Endothelial cell of umbilical vein (primary cell): Measurements from ENCODE around the gene MED15. TPM values are rescaled to one million over a fixed set of nuclear protein-coding genes. Genes with fewer than 3 reads are reported as not detected.

Experiments
- BruUV-seq: library from RNA; stranded (reverse); fragments of 400-500 nt; replicated peaks from 2 replicates; lab custom pipeline; 2021; lab: Mats Ljungman, UMichigan
- CTCF ChIA-PET: fragments of 300-600, 350-600 bp; sonication (Branson Sonifier 250); formaldehyde crosslinking; loops from one replicate; lab custom pipeline; 2021; ENCODE audit warnings: antibody characterized with exemption, inconsistent platforms; lab: Charles Lee
- POLR2A ChIA-PET: fragments of 300-600, 350-600 bp; sonication (Branson Sonifier 250); formaldehyde crosslinking; loops from one replicate; lab custom pipeline; 2021; ENCODE audit warnings: antibody characterized with exemption, inconsistent platforms; lab: Charles Lee
- DNase-seq: peaks from one replicate; pipeline ENCODE4 v3.0.0-alpha.2; 2011; ENCODE audit warnings: low read depth, low spot score
- FAIRE-seq: peaks from 2 replicates; lab custom pipeline; 2011; peaks lifted over from hg19 to GRCh38; lab: Jason Lieb, UNC
- H2AFZ ChIP-seq: 2 replicates; pipeline ENCODE4 v1.6.0; 2012; ENCODE audit warnings: low read depth, low read length, control low read depth, inconsistent platforms
- H3K27ac ChIP-seq: 2 replicates; pipeline ENCODE4 v1.5.1; 2011; ENCODE audit warnings: low read depth, mild to moderate bottlenecking, control low read depth, low read length, moderate library complexity; ENCODE audit not compliant: insufficient read depth
- H3K27me3 ChIP-seq, 2 experiments: 2 replicates each; pipeline versions ENCODE4 v1.6.0 to v1.6.1; 2011; ENCODE audit warnings: low read length in 2 of 2, mixed read lengths in 1 of 2; ENCODE audit not compliant: control insufficient read depth in 2 of 2, insufficient read depth in 2 of 2
- H3K36me3 ChIP-seq, 2 experiments: 2 replicates in 1 of 2; 3 replicates in 1 of 2; pipeline ENCODE4 v1.5.1; 2011; ENCODE audit warnings: low read length in 2 of 2, mild to moderate bottlenecking in 1 of 2, moderate library complexity in 1 of 2; ENCODE audit not compliant: control insufficient read depth in 2 of 2, insufficient read depth in 2 of 2; ENCODE audit errors: extremely low read depth in 1 of 2
- H3K4me1 ChIP-seq: 3 replicates; pipeline ENCODE4 v1.5.1; 2011; ENCODE audit warnings: mild to moderate bottlenecking, low read length; ENCODE audit not compliant: control insufficient read depth, insufficient read depth; ENCODE audit errors: extremely low read depth
- H3K4me2 ChIP-seq: 2 replicates; pipeline ENCODE4 v1.6.1; 2011; ENCODE audit warnings: low read length, control low read depth, mixed read lengths; ENCODE audit not compliant: insufficient read depth
- H3K4me3 ChIP-seq, 3 experiments: fragments of 200-600 bp in 1 of 3; sonication (generic), shearing (Covaris generic) in 1 of 3; replicated peaks in 1 of 3; 2 replicates each; pipeline ENCODE4 v1.5.1; 2011 to 2016; ENCODE audit warnings: control low read depth in 3 of 3, low read length in 3 of 3, mild to moderate bottlenecking in 2 of 3, inconsistent platforms in 1 of 3, low read depth in 1 of 3, moderate library complexity in 1 of 3; ENCODE audit not compliant: insufficient read depth in 1 of 3
- H3K79me2 ChIP-seq: 2 replicates; pipeline ENCODE4 v1.6.0; 2012; ENCODE audit warnings: low read length, inconsistent platforms; ENCODE audit not compliant: control insufficient read depth, insufficient read depth
- H3K9ac ChIP-seq: replicated peaks from 2 replicates; pipeline ENCODE3; 2011; ENCODE audit warnings: low read length, control low read depth; ENCODE audit not compliant: insufficient read depth; ENCODE audit errors: extremely low read depth
- H3K9me1 ChIP-seq: replicated peaks from 3 replicates; pipeline ENCODE4 v1.6.0; 2011; ENCODE audit warnings: mild to moderate bottlenecking, low read length; ENCODE audit not compliant: control insufficient read depth, insufficient read depth; ENCODE audit errors: extremely low read depth
- H3K9me3 ChIP-seq: replicated peaks from 2 replicates; pipeline ENCODE4 v1.5.1; 2012; ENCODE audit warnings: low read length, inconsistent platforms; ENCODE audit not compliant: control insufficient read depth, insufficient read depth
- H4K20me1 ChIP-seq: replicated peaks from 2 replicates; pipeline ENCODE3; 2011; ENCODE audit warnings: mild to moderate bottlenecking, low read length; ENCODE audit not compliant: control insufficient read depth, insufficient read depth; ENCODE audit errors: extremely low read depth
- EZH2 ChIP-seq: IDR thresholded peaks from 2 replicates; pipeline ENCODE4 v1.6.1; 2012; ENCODE audit warnings: borderline replicate concordance, low read depth, mild to moderate bottlenecking, moderate library complexity, low read length, inconsistent platforms; ENCODE audit not compliant: severe bottlenecking
- FOS ChIP-seq: IDR thresholded peaks from 2 replicates; pipeline ENCODE4 v1.6.1; 2011; ENCODE audit warnings: mild to moderate bottlenecking, low read length, moderate library complexity, borderline replicate concordance; ENCODE audit not compliant: insufficient read depth
- GATA2 ChIP-seq: IDR thresholded peaks from 2 replicates; pipeline ENCODE4 v1.7.0; 2011; ENCODE audit warnings: low read depth, mild to moderate bottlenecking, moderate library complexity, mixed read lengths, low read length; ENCODE audit not compliant: insufficient read length, insufficient read depth
- JUN ChIP-seq: IDR thresholded peaks from 2 replicates; pipeline ENCODE4 v1.6.1; 2011; ENCODE audit warnings: borderline replicate concordance, low read depth; ENCODE audit not compliant: insufficient read length, insufficient read depth
- MAX ChIP-seq: IDR thresholded peaks from 2 replicates; pipeline ENCODE4 v1.6.1; 2011; ENCODE audit not compliant: insufficient read depth, insufficient read length
- MYC ChIP-seq: IDR thresholded peaks from one replicate; pipeline ENCODE4 v1.6.1; 2011; ENCODE audit warnings: mild to moderate bottlenecking, low read depth, low read length
- POLR2A ChIP-seq: IDR thresholded peaks from 2 replicates; pipeline ENCODE4 v1.6.1; 2012; ENCODE audit warnings: low read depth, mild to moderate bottlenecking, control low read depth, low read length
- POLR2AphosphoS5 ChIP-seq: IDR thresholded peaks from 2 replicates; pipeline ENCODE4 v1.6.1; 2012; ENCODE audit warnings: low read depth, mild to moderate bottlenecking, control low read depth, low read length, moderate library complexity; ENCODE audit not compliant: insufficient read depth
- dilution Hi-C: fragments of 300-500 bp; cut with MboI; formaldehyde crosslinking; loops from one replicate; pipeline ENCODE4 v1.15.0; 2019; ENCODE audit warnings: low sequenced_read_pairs; ENCODE audit not compliant: extremely low pct_ligation_motif_present
- intact Hi-C: fragments of 100-400 bp; cut with micrococcal nuclease; formaldehyde crosslinking; loops from one replicate; pipeline ENCODE4 v1.10.0; 2022
- polyA plus RNA-seq, 4 experiments: library from polyadenylated mRNA; depleted of rRNA in 3 of 4; stranded (reverse) in 3 of 4; unstranded in 1 of 4; fragments of >200 nt; gene quantifications; 2 replicates each; pipeline versions ENCODE4 v1.2.1 to v1.2.3, GENCODE V29; 2011 to 2012; ENCODE audit warnings: missing spikeins in 1 of 4
- total RNA-seq: library from RNA; stranded (reverse); gene quantifications from 2 replicates; pipeline ENCODE4 v1.2.3, GENCODE V29; 2021
- TF ChIP-seq, protein P1 (sequence below), 2 donors: IDR thresholded peaks; 1 replicate in 1 of 2; 2 replicates in 1 of 2; pipeline ENCODE4 v1.5.1; 2011; ENCODE audit warnings: low read length in 2 of 2, mild to moderate bottlenecking in 2 of 2, moderate library complexity in 2 of 2, control low read depth in 1 of 2, inconsistent platforms in 1 of 2, low read depth in 1 of 2; ENCODE audit not compliant: insufficient read depth in 1 of 2; ENCODE audit errors: extremely low read depth in 1 of 2

MED15 gene
- total and polyA plus RNA-seq, 2 donors (not counting 3 experiments of a cell fraction or from before 2014, with no cell fraction given), result 68.1 to 138 TPM

GRCh38 chr22:20520093-20520511, 12.7 kb downstream of the MED15 start:
- intact Hi-C loops, result no loop called here
- H3K4me2 ChIP-seq, result no peak overlapping the region
- no peak overlapping the region for H3K9ac ChIP-seq
- H3K4me3 ChIP-seq, result no peak overlapping the region
- no peak for TF ChIP-seq MAX
- TF ChIP-seq JUN, result no peak
- peak; percentile 84 for TF ChIP-seq FOS
- no peak for TF ChIP-seq MYC
- no peak for TF ChIP-seq POLR2AphosphoS5
- TF ChIP-seq EZH2, result no peak
- no peak for TF ChIP-seq GATA2
- TF ChIP-seq, protein P1, sequence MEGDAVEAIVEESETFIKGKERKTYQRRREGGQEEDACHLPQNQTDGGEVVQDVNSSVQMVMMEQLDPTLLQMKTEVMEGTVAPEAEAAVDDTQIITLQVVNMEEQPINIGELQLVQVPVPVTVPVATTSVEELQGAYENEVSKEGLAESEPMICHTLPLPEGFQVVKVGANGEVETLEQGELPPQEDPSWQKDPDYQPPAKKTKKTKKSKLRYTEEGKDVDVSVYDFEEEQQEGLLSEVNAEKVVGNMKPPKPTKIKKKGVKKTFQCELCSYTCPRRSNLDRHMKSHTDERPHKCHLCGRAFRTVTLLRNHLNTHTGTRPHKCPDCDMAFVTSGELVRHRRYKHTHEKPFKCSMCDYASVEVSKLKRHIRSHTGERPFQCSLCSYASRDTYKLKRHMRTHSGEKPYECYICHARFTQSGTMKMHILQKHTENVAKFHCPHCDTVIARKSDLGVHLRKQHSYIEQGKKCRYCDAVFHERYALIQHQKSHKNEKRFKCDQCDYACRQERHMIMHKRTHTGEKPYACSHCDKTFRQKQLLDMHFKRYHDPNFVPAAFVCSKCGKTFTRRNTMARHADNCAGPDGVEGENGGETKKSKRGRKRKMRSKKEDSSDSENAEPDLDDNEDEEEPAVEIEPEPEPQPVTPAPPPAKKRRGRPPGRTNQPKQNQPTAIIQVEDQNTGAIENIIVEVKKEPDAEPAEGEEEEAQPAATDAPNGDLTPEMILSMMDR (IDR thresholded peaks at IDR 0.05; ENCODE audit: extremely low read depth in 1 of 2, insufficient read depth in 1 of 2, low read depth in 1 of 2, low read length in 2 of 2), result no peak
- TF ChIP-seq POLR2A, result no peak
- peaks cover 3 to 4% of the 10 kb centered on the region in 2 experiments for H3K36me3 ChIP-seq
- peaks cover 93% of the 10 kb centered on the region for H3K79me2 ChIP-seq
- H2AFZ ChIP-seq, result no peak overlapping the region
- BruUV-seq, result no TSS peak
- peaks cover 3% of the 10 kb centered on the region for H4K20me1 ChIP-seq
- ChIA-PET POLR2A (interaction anchor here (1.2 kb wide), 1 partner anchor 12 kb away, joined by 4 read pairs; the partner anchor contains the start of gene MED15), CTCF (interaction anchor here (0.6 to 1.5 kb wide), 7 partner anchors 8 to 102 kb away, joined by 3 to 5 read pairs (median 3); partner anchors contain the start of gene MED15)
- dilution Hi-C loops, result no loop called here
- FAIRE-seq (peak; percentile 79), DNase-seq (peak; percentile 64)
- no peaks in the 10 kb centered on the region for H3K27me3 ChIP-seq
- peak overlapping the region; percentile 58 for H3K27ac ChIP-seq
- peaks cover 52% of the 10 kb centered on the region for H3K4me1 ChIP-seq
- H3K9me1 ChIP-seq, result no peaks in the 10 kb centered on the region
- H3K9me3 ChIP-seq, result no peaks in the 10 kb centered on the region
